H1 (cell line): Measurements from ENCODE around the gene TNPO3. TPM values are rescaled to one million over a fixed set of nuclear protein-coding genes. Genes with fewer than 3 reads are reported as not detected.

Experiments used
- CREB1 ChIP-seq: IDR thresholded peaks from 2 replicates; pipeline ENCODE4 v1.6.1; 2012; ENCODE audit warnings: inconsistent platforms
- EP300 ChIP-seq, 2 experiments: IDR thresholded peaks; 1 replicate in 1 of 2; 2 replicates in 1 of 2; pipeline ENCODE4 v1.6.1; 2011 to 2012; ENCODE audit warnings: low read depth in 2 of 2, low read length in 2 of 2, mild to moderate bottlenecking in 2 of 2, borderline replicate concordance in 1 of 2, inconsistent platforms in 1 of 2, moderate library complexity in 1 of 2
- MAFK ChIP-seq: IDR thresholded peaks from 2 replicates; pipeline ENCODE4 v1.6.1; 2012; ENCODE audit warnings: low read depth, mild to moderate bottlenecking, improper control_type of control experiment, low read length
- PHF8 ChIP-seq: fragments of 200-600 bp; sonication (generic); conservative IDR thresholded peaks from 2 replicates; pipeline ENCODE4 v1.7.1; 2012; ENCODE audit warnings: low read depth, mild to moderate bottlenecking, inconsistent platforms, low read length, moderate library complexity
- RAD21 ChIP-seq, 2 experiments: IDR thresholded peaks in 1 of 2; conservative IDR thresholded peaks in 1 of 2; 2 replicates each; pipeline ENCODE4 v1.6.1; 2011; ENCODE audit warnings: low read depth in 2 of 2, low read length in 2 of 2, improper control_type of control experiment in 1 of 2, inconsistent platforms in 1 of 2, mild to moderate bottlenecking in 1 of 2, moderate library complexity in 1 of 2
- YY1 ChIP-seq: IDR thresholded peaks from 2 replicates; pipeline ENCODE4 v1.6.1; 2011; ENCODE audit warnings: low read depth, mild to moderate bottlenecking, low read length
- polyA plus RNA-seq, 7 experiments: library from polyadenylated mRNA; depleted of rRNA in 3 of 7; stranded (reverse) in 5 of 7; unstranded in 2 of 7; fragments of >200 nt in 5 of 7; fragments of 200-250 nt in 2 of 7; gene quantifications; 1 replicate in 5 of 7; 2 replicates in 1 of 7; 4 replicates in 1 of 7; pipeline versions ENCODE4 v1.2.1 to v1.2.3, GENCODE V29; 2011 to 2013; ENCODE audit warnings: missing spikeins in 2 of 7, mixed read lengths in 2 of 7
- total RNA-seq: library from RNA; stranded (reverse); fragmentation: NEBNext Ultra II Directional; extraction: Animal tissue kit (Norgen Biotek cat#: 25700); gene quantifications from 2 replicates; pipeline ENCODE4 v1.2.1, GENCODE V29; 2021
- TF ChIP-seq, protein P1 (sequence below): IDR thresholded peaks from 2 replicates; pipeline ENCODE4 v1.6.1; 2012; ENCODE audit warnings: low read length, inconsistent platforms

Gene TNPO3
- total and polyA plus RNA-seq, 2 of the 8 experiments (the other 6 are each of a cell fraction or from before 2014, with no cell fraction given): 67.6 to 99.2 TPM

DNA sequence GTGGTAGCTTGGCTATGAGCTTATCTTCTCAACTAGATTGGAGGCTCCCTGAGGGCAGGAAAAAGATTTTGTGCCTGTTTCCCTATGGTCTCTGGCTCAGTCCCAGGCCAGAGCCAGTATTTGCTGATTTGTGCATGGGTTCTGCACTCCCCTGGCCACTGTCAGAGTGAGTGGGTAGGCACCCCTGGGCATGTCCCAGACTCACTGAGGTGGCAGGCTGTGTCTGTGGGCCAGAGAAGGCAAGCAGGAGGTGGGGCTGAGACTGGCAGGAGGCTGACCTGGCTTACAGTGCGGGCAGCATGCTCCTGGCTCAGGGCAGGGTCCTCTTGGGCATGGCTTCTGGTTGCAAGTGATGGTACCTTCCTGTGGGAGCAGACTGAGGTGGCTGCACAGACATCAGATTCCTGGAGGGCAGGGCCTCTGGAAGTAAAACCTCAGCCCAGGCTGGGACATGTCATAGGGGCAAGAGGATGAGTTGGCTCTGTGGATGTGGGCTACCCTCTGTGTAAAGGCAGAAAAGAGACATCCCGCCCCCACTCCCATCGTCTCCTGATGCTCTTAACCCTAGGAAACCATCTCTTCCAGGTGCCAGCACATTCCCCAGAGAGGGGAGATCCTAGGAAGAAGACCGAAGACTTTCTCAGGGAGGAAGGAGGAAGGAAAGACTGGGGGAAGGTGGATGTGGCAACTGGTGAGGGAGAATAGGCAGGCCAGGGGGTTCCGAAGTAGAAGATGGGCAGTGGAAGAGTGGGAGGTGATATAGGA, 148.7 kb downstream of the TNPO3 start (continued):
- TF ChIP-seq RAD21 (IDR thresholded peaks at IDR 0.05 in 1 of 2, conservative IDR thresholded peaks at IDR 0.05 in 1 of 2; ENCODE audit: low read depth in 2 of 2, low read length in 2 of 2) (no peak), CREB1 (no peak), PHF8 (no peak), MAFK (no peak), YY1 (no peak), EP300 (IDR thresholded peaks at IDR 0.05; ENCODE audit: borderline replicate concordance in 1 of 2, low read depth in 2 of 2, low read length in 2 of 2) (no peak)
- TF ChIP-seq, protein P1, sequence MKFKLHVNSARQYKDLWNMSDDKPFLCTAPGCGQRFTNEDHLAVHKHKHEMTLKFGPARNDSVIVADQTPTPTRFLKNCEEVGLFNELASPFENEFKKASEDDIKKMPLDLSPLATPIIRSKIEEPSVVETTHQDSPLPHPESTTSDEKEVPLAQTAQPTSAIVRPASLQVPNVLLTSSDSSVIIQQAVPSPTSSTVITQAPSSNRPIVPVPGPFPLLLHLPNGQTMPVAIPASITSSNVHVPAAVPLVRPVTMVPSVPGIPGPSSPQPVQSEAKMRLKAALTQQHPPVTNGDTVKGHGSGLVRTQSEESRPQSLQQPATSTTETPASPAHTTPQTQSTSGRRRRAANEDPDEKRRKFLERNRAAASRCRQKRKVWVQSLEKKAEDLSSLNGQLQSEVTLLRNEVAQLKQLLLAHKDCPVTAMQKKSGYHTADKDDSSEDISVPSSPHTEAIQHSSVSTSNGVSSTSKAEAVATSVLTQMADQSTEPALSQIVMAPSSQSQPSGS: no peak
